Measurements from ENCODE around the gene TSPO. TPM values are rescaled to one million over a fixed set of nuclear protein-coding genes. Genes with fewer than 3 reads are reported as not detected.

Gene TSPO
- total RNA-seq, 1 donor from 2014 or later, result 128 TPM

GRCh38 chr22:43158778-43159483 lies 7.6 kb downstream of the TSPO start:
- peaks cover 11% of the 10 kb centered on the region for H3K36me3 ChIP-seq

GRCh38 chr22:43159484-43160178 lies 8.3 kb downstream of the TSPO start:
- no peak for DNase-seq
- peaks cover 11% of the 10 kb centered on the region for H3K36me3 ChIP-seq

More at GRCh38 chr22:43158778-43159483, 7.6 kb downstream of the TSPO start:
- Histone ChIP-seq H3K4me3 (no peak overlapping the region), H3K9me3 (replicated peaks) (no peaks in the 10 kb centered on the region), H3K27ac (replicated peaks) (no peak overlapping the region), H3K4me1 (peaks cover 46% of the 10 kb centered on the region), H3K27me3 (ENCODE audit: low read depth) (no peaks in the 10 kb centered on the region)
- no peak for DNase-seq
- intact Hi-C loops (cut with micrococcal nuclease), result no loop called here
- no peak for TF ChIP-seq CTCF (IDR thresholded peaks at IDR 0.05; ENCODE audit: borderline replicate concordance)

GRCh38 chr22:43160497-43161126 lies 9.3 kb downstream of the TSPO start:
- Histone ChIP-seq H3K4me3 (no peak overlapping the region), H3K27me3 (ENCODE audit: low read depth) (no peaks in the 10 kb centered on the region), H3K9me3 (replicated peaks) (no peaks in the 10 kb centered on the region), H3K4me1 (peaks cover 52% of the 10 kb centered on the region), H3K36me3 (peaks cover 11% of the 10 kb centered on the region), H3K27ac (replicated peaks) (no peak overlapping the region)
- DNase-seq, result no peak
- no peak for TF ChIP-seq CTCF (IDR thresholded peaks at IDR 0.05; ENCODE audit: borderline replicate concordance)
- intact Hi-C loops (cut with micrococcal nuclease), result no loop called here

More at GRCh38 chr22:43159484-43160178, 8.3 kb downstream of the TSPO start:
- Histone ChIP-seq H3K27ac (replicated peaks) (no peak overlapping the region), H3K27me3 (ENCODE audit: low read depth) (no peaks in the 10 kb centered on the region), H3K4me1 (peaks cover 47% of the 10 kb centered on the region), H3K4me3 (no peak overlapping the region), H3K9me3 (replicated peaks) (no peaks in the 10 kb centered on the region)
- peak; percentile 42 for TF ChIP-seq CTCF (IDR thresholded peaks at IDR 0.05; ENCODE audit: borderline replicate concordance)
- intact Hi-C loops (cut with micrococcal nuclease), result no loop called here

GRCh38 chr22:43162412-43163150 lies 11.2 kb downstream of the TSPO start:
- no peak for TF ChIP-seq CTCF (IDR thresholded peaks at IDR 0.05; ENCODE audit: borderline replicate concordance)
- no peak for DNase-seq
- intact Hi-C loops (cut with micrococcal nuclease), result no loop called here
- no peaks in the 10 kb centered on the region for H3K9me3 ChIP-seq (replicated peaks)
- H3K27me3 ChIP-seq (ENCODE audit: low read depth), result no peaks in the 10 kb centered on the region
- H3K27ac ChIP-seq (replicated peaks), result no peak overlapping the region
- peaks cover 13% of the 10 kb centered on the region for H3K36me3 ChIP-seq
- no peak overlapping the region for H3K4me3 ChIP-seq
- peaks cover 52% of the 10 kb centered on the region for H3K4me1 ChIP-seq

- Histone ChIP-seq H3K36me3 (peaks cover 19% of the 10 kb centered on the region), H3K9me3 (replicated peaks) (no peaks in the 10 kb centered on the region), H3K4me3 (no peak overlapping the region), H3K27ac (replicated peaks) (no peak overlapping the region), H3K4me1 (peaks cover 45% of the 10 kb centered on the region), H3K27me3 (ENCODE audit: low read depth) (no peaks in the 10 kb centered on the region)
- TF ChIP-seq CTCF (IDR thresholded peaks at IDR 0.05; ENCODE audit: borderline replicate concordance), result no peak
- no peak for DNase-seq
- intact Hi-C loops (cut with micrococcal nuclease), result no loop called here
Measured at GRCh38 chr22:43163241-43163795, 12.0 kb downstream of the TSPO start.
